Neural cell (in vitro differentiated cells): Measurements from ENCODE around the gene SPEF1.

Experiments
- CTCF ChIP-seq: fragments of 450-650 bp; IDR thresholded peaks from 2 replicates; pipeline ENCODE4 v1.5.1; 2014; ENCODE audit warnings: antibody characterized with exemption, mild to moderate bottlenecking, moderate library complexity; ENCODE audit not compliant: poor library complexity, severe bottlenecking
- EZH2 ChIP-seq: fragments of 200-600, 300-800 bp; shearing (Covaris generic), sonication (generic); IDR thresholded peaks from 2 replicates; pipeline ENCODE4 v1.6.1; 2014; ENCODE audit warnings: antibody characterized with exemption, low read length, borderline replicate concordance, mild to moderate bottlenecking; ENCODE audit not compliant: insufficient read depth, poor library complexity, severe bottlenecking
- POLR2AphosphoS5 ChIP-seq: IDR thresholded peaks from 2 replicates; pipeline ENCODE4 v1.6.1; 2012
- TF ChIP-seq, protein P1 (sequence below): IDR thresholded peaks from 2 replicates; pipeline ENCODE4 v1.6.1; 2012; ENCODE audit warnings: borderline replicate concordance

DNA sequence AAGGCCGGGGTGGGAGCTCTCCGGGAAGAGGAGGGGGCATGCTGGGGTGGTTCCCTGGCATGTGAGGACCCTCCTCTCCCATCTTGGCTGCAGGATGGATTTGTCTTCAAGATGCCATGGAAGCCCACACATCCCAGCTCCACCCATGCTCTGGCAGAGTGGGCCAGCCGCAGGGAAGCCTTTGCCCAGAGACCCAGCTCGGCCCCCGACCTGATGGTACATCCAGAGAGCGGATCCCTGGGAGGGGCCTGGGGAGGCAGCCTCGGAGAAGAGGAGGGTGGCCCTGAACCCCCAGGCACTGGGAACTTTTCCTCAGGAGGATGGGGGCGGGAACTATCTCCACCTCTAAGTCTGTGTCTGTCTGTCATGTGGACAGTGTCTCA lies 19.6 kb upstream of the SPEF1 start:
- no peak for TF ChIP-seq EZH2
- TF ChIP-seq, protein P1, sequence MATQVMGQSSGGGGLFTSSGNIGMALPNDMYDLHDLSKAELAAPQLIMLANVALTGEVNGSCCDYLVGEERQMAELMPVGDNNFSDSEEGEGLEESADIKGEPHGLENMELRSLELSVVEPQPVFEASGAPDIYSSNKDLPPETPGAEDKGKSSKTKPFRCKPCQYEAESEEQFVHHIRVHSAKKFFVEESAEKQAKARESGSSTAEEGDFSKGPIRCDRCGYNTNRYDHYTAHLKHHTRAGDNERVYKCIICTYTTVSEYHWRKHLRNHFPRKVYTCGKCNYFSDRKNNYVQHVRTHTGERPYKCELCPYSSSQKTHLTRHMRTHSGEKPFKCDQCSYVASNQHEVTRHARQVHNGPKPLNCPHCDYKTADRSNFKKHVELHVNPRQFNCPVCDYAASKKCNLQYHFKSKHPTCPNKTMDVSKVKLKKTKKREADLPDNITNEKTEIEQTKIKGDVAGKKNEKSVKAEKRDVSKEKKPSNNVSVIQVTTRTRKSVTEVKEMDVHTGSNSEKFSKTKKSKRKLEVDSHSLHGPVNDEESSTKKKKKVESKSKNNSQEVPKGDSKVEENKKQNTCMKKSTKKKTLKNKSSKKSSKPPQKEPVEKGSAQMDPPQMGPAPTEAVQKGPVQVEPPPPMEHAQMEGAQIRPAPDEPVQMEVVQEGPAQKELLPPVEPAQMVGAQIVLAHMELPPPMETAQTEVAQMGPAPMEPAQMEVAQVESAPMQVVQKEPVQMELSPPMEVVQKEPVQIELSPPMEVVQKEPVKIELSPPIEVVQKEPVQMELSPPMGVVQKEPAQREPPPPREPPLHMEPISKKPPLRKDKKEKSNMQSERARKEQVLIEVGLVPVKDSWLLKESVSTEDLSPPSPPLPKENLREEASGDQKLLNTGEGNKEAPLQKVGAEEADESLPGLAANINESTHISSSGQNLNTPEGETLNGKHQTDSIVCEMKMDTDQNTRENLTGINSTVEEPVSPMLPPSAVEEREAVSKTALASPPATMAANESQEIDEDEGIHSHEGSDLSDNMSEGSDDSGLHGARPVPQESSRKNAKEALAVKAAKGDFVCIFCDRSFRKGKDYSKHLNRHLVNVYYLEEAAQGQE = no peak
- TF ChIP-seq CTCF = no peak
- no peak for TF ChIP-seq POLR2AphosphoS5
